ENCODE results near the gene LTBP4.
A peak's percentile ranks its signal among the peaks of the same experiment; 100 is the strongest.

Gene LTBP4

DNA sequence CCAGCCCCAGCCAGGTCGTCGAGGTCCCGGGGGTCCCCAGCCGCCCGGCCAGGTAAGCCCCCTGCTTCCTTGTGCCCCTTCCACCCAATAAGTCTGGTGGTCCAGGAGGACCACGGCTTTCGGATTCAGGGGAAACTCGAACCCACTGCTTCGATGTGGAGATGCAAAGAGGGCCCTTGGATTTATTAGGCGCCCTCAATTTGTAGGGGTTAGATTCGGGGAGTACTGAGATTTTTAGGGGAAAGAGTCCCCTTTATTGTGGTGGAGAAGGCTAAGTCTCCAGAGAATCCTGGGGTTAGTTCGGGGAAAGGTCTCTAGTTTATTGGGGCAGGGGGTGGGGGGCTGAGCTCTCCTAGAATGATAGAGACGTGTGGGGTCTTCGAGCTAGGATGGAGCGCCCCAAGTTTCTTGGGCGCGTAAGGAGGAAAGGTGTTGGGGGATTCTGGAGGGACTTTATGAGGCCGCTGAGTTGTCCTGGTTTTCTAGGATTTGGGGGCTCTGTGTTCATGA lies 3.8 kb upstream of the LTBP4 start:
- DNase-seq, result no peak

DNA sequence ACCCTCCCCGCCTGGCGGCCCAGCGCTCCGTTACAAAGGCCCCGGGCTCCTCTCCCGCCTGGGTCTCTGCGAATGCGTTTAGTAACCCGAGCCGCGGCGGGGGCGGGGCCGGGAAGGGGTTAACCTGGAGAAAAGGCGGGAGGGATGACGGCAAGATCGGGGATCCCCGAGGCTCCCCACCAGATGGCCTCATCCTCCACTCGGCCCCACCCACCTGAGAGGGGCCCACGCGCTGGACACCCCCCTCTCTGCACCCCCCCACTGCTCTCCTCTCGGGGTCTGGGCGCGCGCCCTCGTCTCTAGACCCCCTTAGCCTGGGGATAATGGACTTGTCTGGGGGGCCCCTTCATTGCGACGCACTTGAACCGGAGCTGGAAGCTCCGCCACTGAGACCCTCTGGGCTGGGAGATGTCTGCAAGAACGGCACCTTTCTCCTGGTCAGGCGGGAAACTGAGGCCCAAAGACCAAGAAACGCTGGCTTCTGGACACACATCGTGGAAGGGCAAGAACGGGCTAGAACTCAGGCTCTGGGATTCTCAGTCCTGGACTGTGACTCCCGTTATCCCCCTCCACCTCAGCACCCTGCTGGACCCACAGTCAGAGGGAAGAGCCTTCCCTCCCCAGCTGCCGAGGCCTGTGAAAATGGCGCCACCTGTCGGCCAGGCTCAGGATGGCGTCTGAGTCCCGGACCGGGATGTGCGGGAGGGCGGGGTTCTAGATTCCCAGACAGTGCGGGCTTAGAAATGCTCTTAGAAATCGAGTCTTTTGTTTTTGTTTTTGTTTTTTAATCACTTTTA lies 2.9 kb upstream of the LTBP4 start:
- peak; percentile 84 to 91 for DNase-seq

DNA sequence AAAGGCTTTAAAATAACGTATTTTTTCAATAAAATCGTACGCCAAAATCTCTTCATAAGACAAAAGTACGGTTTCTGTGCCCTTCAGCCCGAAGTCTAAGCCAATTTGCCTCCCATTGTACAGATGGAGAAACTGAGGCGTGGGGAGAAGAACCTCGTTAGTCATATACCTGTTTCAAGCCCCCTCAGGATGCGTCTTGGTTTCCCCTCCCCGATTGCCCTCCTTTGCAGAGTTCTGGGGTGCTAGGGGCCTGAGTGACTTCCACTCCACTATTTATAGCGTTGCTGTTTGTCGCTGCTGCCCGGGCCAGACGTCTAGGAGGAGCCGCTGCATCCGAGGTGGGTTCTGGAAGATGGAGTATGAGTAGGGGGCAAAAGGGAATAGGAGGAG lies 2.3 kb upstream of the LTBP4 start:
- DNase-seq, result no peak

DNA sequence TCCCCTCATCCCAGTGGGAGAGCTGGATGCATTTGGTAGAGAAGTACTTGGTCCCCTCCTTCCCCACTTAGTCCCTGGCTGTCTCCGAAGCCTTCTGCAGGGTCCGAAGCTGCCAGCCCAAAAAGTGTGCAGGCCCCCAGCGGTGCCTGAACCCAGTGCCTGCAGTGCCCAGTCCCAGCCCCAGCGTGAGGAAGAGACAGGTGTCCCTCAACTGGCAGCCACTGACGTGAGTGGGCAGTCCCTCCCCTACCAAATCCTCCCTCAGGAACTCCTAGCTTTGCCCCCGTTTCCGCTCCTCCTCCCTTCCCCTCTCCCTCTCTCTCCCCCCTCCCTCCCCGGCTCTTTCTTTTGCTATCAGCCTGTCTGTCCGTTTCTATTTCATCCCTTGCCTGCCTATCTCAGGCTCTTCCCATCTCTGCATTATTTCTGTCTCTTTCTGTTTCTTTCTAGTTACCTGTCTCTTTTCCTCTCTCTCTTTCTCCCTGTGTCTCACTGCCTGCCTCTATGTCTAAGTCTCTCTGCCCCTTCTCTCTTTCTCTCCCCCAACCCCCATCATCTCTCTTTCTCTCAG lies 1.8 kb upstream of the LTBP4 start:
- DNase-seq, result no peak

DNA sequence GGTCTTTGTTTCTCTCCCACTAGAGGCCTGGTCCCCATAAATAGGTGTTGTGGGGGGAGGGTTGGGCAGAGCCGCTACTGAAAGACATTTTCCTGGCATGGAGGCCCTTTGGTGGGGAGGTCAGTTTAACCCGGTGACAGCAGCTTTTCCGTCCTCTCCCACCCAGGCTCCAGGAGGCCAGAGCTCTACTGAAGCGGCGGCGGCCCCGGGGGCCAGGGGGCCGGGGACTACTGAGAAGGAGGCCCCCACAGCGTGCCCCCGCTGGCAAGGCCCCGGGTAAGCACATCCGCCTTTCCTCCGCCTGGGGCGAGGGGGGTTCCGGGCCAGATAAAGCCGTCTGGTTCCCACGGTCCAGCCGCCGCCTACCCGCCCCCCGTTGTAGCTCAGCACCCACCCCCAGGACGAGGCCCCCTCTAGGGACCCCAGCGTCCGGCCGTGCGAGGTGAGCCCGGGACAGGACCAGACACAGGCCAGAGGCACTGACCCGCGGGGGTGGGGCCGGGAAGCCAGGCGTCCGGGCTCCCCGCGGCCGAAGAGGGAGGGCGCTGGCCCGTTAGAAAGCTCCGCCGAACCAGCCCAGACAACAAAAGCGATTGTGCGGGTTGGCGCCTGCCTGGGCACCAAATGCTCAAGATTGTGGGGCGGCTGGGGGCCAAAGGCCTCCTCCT lies 1.1 kb upstream of the LTBP4 start:
- no peak for DNase-seq

DNA sequence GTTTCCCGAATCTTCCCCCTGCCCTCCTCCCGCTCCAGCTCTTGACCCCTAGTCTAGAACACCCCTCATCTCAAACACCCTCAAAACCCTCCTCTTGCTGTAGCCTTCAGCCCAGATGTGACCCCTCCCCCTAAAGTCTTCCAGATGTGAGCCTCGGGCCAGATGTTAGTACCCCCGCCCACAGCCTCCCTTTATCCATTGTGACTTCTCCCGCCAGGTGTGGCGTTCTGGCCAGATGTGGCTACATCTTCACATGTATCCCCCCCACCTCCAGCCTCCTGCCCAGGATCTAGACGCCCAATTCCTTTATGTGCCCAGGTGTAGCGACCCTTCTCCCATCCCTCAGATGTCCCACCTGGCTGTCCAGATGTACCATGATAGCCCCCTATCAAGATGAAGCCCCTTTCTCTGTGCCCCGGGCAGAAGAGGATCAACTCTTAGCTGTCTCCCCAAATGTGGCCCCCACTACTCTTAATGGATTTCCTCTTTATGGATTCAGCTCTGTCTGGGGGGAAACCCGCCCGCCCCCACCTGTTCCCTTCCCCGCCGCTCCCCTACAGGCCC lies 517 bp upstream of the LTBP4 start:
- no peak for DNase-seq

DNA sequence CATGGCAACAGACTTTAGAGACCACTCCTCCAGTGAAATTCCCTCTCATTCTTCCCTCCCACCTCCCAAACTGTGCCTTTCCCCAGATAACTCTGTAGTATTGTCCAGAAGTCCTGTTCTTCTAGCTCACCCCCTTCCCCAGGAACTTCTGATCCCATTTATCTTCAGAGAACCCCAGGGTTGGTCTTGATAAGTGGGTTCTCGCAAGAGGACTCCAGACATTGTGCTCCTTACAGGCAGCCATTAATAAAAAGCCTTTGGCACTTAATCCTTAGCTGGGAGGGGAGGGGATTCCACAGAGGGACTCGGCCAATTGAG lies 1.9 kb downstream of the LTBP4 start:
- no peak for DNase-seq

DNA sequence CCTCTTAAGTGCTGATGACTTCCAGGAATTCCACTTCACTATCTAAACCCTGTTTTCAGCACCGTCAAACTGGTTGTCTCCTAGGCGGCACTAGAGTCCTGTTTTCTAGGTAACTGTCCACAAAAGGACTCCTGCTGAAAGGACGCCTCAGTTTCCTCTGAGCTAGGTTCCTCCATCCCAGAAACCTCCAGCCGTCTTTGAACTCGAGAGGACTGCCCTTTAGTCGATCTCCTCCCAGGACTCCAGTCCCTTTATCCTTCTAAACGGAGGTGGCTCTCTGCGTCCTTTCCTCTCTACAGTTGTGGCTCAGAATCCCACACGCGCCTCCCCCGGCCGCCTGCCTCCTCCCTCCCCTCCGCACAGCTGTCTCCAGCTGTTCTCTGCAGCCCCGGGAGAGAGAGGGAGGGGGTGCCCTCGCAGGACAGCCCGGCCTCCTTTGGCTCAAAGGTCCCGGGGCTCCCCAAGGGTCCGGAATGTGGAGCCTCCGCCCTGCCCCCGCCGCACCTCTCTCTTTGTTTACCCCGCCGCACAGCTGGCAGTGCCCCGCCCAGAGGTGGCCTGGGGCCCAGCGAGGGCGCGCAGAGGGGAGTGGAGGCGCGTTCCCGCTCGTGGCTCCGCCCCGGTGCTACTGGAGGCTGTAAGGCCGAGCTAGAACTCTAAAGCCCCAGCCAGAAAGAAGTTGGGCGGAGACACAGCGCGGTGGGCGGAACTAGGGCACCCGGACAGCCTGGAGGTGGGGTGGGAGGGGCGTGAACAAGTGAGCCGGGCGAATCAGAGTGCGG lies 2.4 kb downstream of the LTBP4 start:
- DNase-seq, result peak; percentile 91 to 96

DNA sequence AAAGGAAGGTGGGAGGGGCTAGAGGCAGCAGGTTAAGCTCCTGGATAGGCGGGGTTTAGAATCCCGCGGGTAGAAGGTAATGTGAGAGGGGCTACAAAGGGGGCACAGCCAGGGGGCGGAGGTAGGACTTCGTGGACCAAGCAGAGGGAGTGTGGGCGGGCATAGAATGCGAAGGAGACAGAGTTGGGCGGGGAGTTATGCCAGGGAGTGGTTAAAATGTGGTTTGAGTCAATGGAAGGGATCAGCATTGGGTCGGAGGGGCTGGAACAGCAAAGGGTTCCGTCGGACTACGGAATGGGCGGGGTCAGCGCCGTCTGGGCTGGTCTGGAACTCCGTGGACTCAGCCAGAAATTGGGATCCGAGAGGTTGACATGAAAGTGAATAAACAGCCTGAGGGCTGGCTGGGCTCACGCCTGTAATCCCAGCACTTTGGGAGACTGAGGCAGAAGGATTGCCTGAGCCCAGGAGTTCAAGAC lies 3.0 kb downstream of the LTBP4 start:
- no peak for DNase-seq

DNA sequence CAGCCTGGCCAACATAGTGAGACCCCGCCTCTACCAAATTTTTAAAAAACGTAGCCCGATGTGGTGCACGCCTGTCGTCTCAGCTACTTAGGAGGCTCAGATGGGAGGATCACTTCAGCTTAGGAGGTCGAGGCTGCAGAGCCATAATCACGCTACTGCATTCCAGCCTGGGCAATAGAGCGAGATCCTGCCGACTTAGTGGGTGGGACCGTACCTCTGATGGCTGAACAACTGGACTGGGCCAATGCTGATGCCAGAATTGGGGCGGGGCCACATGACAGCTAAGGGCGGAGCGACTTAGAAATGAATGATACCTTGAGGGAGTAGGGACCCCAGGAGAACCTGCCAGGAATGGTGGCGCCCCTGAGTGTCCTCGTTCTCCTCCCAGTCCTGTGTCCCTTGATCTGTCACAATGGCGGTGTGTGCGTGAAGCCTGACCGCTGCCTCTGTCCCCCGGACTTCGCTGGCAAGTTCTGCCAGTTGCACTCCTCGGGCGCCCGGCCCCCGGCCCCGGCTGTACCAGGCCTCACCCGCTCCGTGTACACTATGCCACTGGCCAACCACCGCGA lies 3.6 kb downstream of the LTBP4 start:
- DNase-seq, result no peak

DNA sequence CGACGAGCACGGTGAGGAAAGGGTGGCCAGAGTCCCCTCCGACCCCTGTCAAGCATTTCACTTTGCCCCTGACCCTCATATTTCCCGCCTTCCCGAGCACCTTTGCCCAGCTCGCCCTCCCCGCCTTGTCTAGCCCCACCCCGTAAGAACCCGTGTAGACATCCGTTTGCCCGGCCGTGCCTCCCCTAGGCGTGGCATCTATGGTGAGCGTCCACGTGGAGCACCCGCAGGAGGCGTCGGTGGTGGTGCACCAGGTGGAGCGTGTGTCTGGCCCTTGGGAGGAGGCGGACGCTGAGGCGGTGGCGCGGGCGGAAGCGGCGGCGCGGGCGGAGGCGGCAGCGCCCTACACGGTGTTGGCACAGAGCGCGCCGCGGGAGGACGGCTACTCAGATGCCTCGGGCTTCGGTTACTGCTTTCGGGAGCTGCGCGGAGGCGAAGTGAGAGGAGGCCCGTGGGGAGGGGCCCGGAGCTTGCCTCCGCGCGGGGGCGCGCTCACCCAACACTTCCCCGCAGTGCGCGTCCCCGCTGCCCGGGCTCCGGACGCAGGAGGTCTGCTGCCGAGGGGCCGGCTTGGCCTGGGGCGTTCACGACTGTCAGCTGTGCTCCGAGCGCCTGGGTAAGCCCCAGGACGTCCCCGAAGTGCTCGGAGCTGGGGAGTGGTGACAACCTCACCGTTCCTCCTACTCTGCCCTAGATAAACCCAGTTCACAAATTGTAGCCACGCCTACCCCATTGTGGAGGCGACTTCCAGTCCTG lies 4.2 kb downstream of the LTBP4 start:
- peak in 1 of 2 experiments; percentile 59 for DNase-seq

DNA sequence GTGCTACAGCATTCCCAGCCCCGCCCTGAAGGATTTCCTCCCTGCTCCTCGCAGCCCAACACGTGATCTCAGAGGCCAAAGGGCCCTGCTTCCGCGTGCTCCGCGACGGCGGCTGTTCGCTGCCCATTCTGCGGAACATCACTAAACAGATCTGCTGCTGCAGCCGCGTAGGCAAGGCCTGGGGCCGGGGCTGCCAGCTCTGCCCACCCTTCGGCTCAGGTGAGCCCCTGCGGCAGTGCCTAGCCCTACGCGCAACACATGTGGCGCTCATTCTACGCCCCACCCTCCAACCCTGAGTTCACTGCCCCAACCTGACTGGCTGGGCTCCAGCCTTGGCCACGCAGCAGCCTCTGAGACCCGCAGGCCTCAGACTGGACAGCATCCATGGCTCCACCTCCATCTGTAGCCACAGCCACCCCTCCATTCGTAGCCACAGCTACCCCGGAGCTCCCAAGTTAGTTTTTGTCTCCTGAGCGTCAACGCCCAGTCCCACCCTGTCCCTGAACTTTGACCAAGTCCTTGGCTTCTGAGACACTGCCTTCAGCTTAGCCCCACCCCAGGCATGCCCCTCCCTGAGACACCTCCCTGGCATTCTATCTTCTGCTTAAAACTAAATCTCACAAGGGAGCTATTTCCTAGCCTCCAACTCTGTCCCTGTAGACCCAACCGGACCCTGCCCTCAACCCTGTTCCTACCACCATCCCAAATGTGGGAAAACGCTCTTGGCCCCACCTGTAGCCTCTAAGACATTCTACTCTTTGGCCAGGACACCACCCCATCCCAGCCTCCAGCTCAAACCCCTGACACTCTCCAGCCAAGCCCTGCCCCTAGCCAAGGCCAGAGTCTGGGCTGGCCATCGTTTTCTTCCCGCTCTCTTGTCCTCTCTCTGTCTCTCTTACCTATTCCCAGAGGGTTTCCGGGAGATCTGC lies 6.4 kb downstream of the LTBP4 start:
- DNase-seq, result no peak

DNA sequence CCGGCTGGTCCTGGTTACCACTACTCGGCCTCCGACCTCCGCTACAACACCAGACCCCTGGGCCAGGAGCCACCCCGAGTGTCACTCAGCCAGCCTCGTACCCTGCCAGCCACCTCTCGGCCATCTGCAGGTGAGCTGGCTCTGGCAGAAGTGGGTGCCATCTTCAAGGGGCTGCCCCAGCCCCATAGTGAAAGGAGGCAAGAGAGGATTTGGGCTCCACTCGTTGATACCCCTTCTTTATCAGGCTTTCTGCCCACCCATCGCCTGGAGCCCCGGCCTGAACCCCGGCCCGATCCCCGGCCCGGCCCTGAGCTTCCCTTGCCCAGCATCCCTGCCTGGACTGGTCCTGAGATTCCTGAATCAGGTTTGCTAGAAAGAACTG lies 7.1 kb downstream of the LTBP4 start:
- no peak for DNase-seq

DNA sequence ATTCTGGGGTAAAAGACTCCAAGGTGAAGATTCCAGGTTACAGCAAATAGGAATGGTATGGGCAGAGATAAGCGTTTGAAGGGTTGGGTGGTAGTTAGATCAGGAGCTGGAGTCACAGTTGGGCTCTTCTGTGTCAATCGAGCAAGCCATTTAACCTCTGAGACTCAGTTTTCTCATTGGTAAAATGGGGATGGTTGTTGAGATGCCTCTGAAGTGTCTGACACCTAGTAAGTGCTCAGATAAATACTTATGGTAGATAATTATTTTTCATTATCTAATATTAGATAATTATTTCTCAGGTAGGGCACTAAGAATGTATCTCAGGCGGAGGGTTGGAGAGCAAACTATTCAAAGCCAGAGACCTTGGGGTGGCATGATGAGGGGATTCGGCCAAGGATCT lies 7.8 kb downstream of the LTBP4 start:
- DNase-seq, result no peak

DNA sequence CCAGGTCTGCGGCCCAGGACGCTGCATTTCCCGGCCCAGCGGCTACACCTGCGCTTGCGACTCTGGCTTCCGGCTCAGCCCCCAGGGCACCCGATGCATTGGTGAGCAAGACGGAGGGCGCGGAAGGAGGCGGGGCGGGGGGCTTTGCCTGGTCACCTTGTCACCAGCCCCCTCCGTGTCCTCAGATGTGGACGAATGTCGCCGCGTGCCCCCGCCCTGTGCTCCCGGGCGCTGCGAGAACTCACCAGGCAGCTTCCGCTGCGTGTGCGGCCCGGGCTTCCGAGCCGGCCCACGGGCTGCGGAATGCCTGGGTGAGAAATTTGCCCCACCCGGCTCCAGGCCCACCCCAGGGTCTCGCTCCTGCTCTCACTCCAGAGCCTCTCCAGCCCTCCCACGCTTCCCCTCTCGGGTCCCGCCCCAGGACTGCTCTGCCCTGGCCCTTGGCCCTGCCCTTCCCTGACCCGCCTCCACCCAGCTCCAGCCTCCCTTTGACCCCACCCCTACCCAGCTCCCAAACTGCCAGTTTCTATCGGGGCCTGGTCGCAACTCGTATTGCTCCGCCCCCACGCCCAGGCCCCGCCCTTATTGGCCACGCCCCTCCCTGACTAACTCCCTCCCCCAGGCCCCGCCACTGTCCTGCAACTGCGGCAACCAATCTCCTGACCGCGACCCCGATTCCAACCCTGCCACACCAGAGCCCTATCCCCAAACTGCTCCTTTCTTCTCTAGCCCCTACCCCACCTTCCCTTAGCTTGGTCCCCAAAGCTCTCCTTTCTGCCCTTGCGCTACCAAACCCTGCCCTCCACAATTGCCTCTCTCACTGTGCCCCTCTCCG lies 8.6 kb downstream of the LTBP4 start:
- peak in 1 of 2 experiments; percentile 70 for DNase-seq

DNA sequence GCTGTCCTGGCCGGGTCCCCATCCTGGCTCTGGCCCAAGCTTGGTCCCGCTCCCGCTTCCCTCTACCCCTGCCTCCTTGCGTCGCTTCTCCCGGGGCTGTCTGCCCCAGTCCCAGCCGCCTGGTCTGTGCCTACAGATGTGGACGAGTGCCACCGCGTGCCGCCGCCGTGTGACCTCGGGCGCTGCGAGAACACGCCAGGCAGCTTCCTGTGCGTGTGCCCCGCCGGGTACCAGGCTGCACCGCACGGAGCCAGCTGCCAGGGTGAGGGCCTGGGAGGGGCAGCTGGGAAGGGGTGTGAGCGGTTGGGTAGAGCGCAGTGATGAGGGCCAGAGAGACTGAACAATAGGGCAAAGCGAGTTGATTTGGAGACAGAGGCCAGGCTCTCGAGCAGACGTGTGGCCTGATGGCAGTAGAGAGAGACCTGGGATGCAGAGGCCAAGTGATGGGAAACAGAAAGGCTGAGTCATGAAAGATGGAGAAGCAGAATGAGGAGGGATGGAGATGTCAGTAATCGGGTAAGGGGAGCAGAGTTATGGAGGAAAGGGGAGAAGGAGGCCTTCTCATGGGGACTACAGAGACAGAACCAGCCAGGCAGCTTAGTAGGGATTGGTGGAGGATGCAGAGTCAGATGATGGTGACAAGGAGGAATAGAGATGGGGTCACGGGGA lies 9.4 kb downstream of the LTBP4 start:
- DNase-seq, result no peak

DNA sequence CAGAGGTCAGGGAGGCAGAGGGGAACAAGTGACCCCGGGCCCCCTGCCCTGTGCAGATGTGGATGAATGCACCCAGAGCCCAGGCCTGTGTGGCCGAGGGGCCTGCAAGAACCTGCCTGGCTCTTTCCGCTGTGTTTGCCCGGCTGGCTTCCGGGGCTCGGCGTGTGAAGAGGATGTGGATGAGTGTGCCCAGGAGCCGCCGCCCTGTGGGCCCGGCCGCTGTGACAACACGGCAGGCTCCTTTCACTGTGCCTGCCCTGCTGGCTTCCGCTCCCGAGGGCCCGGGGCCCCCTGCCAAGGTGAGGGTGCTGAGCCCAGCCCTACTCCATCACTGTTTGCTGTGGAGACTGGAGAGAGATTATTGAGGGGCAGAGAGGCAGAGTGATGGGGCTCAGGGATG lies 9.9 kb downstream of the LTBP4 start:
- no peak for DNase-seq

DNA sequence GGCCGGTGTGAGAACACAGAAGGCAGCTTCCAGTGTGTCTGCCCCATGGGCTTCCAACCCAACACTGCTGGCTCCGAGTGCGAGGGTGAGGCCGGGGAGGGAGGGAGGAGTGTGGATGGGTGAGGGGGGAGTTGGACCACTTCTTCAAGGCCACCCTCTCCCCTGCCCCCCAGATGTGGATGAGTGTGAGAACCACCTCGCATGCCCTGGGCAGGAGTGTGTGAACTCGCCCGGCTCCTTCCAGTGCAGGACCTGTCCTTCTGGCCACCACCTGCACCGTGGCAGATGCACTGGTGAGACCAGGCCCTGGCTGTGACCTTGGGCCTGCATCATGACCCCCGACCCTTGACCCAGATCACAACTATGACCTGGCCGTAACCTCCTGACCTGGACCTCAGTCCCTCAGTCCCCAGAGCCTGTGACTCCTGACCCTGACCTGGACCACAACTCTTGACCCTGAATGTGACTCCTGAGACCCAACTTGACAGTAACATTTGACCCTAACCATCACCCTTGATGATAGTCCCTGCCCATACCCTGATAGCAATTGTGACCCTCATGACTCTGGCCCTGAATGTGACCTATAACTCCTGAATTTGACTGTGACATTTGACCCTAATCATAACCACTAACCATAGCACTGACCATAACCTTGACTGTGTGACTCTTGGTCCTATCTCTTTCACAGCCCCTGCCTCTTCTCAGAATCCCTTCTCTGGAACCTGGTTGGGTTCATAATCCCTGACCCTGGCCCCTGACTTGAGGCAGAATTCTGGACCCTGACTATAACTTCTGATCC lies 10.9 kb downstream of the LTBP4 start:
- DNase-seq, result no peak
